Measurements from ENCODE around the gene APC. TPM values are rescaled to one million over a fixed set of nuclear protein-coding genes. Genes with fewer than 3 reads are reported as not detected.

Gene APC
- total RNA-seq, 1 donor from 2014 or later = 53.9 TPM

DNA sequence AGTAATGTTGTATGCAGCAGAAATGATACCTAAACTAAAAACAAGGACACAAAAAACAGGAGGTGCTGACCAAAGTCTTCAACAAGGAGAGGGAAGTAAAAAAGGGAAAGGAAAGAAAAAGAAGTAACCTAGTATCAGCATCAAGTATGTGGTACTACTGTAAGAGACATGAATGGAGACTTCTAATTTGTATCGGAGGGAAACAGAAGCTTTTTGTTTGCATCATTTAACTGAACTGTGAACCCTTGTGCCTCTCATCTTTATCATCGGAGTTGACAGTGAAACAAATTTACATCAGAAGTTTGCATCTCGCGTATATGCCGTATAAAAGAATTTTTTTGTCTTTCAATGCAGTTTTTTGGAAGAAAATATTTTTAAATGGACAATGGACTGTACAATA lies 129.7 kb downstream of the APC start:
- no peak for FAIRE-seq
- Mint-ChIP-seq H3K27me3 (ENCODE audit: low read depth, unreplicated experiment) (no peaks in the 10 kb centered on the region), H3K4me1 (ENCODE audit: low read depth, unreplicated experiment) (peaks cover 19% of the 10 kb centered on the region), H3K36me3 (ENCODE audit: low read depth, unreplicated experiment) (peaks cover 13% of the 10 kb centered on the region), H3K27ac (ENCODE audit: unreplicated experiment) (no peak overlapping the region), H3K9me3 (ENCODE audit: unreplicated experiment) (no peaks in the 10 kb centered on the region), H3K4me3 (ENCODE audit: unreplicated experiment) (no peak overlapping the region)
- no peak overlapping the region for H3K27ac ChIP-seq (ENCODE audit: low read depth, low read length)
- no peak for TF ChIP-seq CTCF (IDR thresholded peaks at IDR 0.05; ENCODE audit: insufficient read depth, low read depth, low read length)
- no peak for TF ChIP-seq EZH2 (IDR thresholded peaks at IDR 0.05; ENCODE audit: insufficient read depth, low read length)
- H3K4me2 ChIP-seq (ENCODE audit: low read length) = no peak overlapping the region
- no peaks in the 10 kb centered on the region for H3K9me3 ChIP-seq (ENCODE audit: insufficient read depth, low read depth, low read length)
- no peak overlapping the region for H2AFZ ChIP-seq (ENCODE audit: low read depth, low read length)
- H3K79me2 ChIP-seq (ENCODE audit: insufficient read depth, low read length) = peaks cover 48% of the 10 kb centered on the region
- no peak overlapping the region for H3K9ac ChIP-seq (ENCODE audit: low read length)
- peaks cover 13% of the 10 kb centered on the region for H3K4me1 ChIP-seq (ENCODE audit: insufficient read depth, low read length)
- no peak for DNase-seq (ENCODE audit: low read depth)
- H3K4me3 ChIP-seq (ENCODE audit: insufficient read depth, low read depth, low read length) = no peak overlapping the region
- H4K20me1 ChIP-seq (ENCODE audit: insufficient read depth, low read length) = peaks cover 68% of the 10 kb centered on the region
- H3K36me3 ChIP-seq (ENCODE audit: insufficient read depth, low read length) = peaks cover 45% of the 10 kb centered on the region
- H3K27me3 ChIP-seq (ENCODE audit: insufficient read depth, low read length) = no peaks in the 10 kb centered on the region

- H2AFZ ChIP-seq (ENCODE audit: low read depth, low read length) = no peak overlapping the region
- no peaks in the 10 kb centered on the region for H3K27me3 ChIP-seq (ENCODE audit: insufficient read depth, low read length)
- H3K4me3 ChIP-seq (ENCODE audit: insufficient read depth, low read depth, low read length) = no peak overlapping the region
- peaks cover 39% of the 10 kb centered on the region for H3K36me3 ChIP-seq (ENCODE audit: insufficient read depth, low read length)
- DNase-seq (ENCODE audit: low read depth) = no peak
- Mint-ChIP-seq H3K4me3 (ENCODE audit: unreplicated experiment) (no peak overlapping the region), H3K9me3 (ENCODE audit: unreplicated experiment) (no peaks in the 10 kb centered on the region), H3K27ac (ENCODE audit: unreplicated experiment) (no peak overlapping the region), H3K36me3 (ENCODE audit: low read depth, unreplicated experiment) (peaks cover 10% of the 10 kb centered on the region), H3K4me1 (ENCODE audit: low read depth, unreplicated experiment) (peaks cover 3% of the 10 kb centered on the region), H3K27me3 (ENCODE audit: low read depth, unreplicated experiment) (no peaks in the 10 kb centered on the region)
- H3K4me2 ChIP-seq (ENCODE audit: low read length) = no peak overlapping the region
- no peak for FAIRE-seq
- peaks cover 35% of the 10 kb centered on the region for H3K79me2 ChIP-seq (ENCODE audit: insufficient read depth, low read length)
- no peaks in the 10 kb centered on the region for H3K9me3 ChIP-seq (ENCODE audit: insufficient read depth, low read depth, low read length)
- no peak for TF ChIP-seq EZH2 (IDR thresholded peaks at IDR 0.05; ENCODE audit: insufficient read depth, low read length)
- no peak for TF ChIP-seq CTCF (IDR thresholded peaks at IDR 0.05; ENCODE audit: insufficient read depth, low read depth, low read length)
- H3K4me1 ChIP-seq (ENCODE audit: insufficient read depth, low read length) = no peaks in the 10 kb centered on the region
- H3K27ac ChIP-seq (ENCODE audit: low read depth, low read length) = no peak overlapping the region
- H3K9ac ChIP-seq (ENCODE audit: low read length) = no peak overlapping the region
- peaks cover 49% of the 10 kb centered on the region for H4K20me1 ChIP-seq (ENCODE audit: insufficient read depth, low read length)
Observed at GRCh38 chr5:112869948-112870347, 132.3 kb downstream of the APC start.

DNA sequence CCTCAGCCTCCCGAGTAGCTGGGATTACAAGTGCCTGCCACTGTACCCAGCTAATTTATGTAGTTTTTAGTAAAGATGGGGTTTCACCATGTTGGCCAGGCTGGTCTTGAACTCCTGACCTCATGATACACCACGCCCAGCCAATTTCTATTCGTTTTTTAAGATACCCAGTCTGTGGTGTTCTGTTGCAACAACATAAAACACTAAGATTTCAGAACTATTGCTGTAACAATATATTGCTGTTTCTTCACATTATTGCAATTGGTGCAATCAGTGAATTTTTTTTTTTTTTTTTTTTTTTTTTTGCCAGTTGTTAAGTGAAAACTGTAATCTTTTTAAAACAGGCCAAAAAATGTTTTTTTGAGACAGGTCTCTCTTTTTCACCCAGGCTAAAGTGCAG lies 133.3 kb downstream of the APC start:
- H3K9ac ChIP-seq (ENCODE audit: low read length) = no peak overlapping the region
- no peaks in the 10 kb centered on the region for H3K4me1 ChIP-seq (ENCODE audit: insufficient read depth, low read length)
- peaks cover 47% of the 10 kb centered on the region for H4K20me1 ChIP-seq (ENCODE audit: insufficient read depth, low read length)
- no peaks in the 10 kb centered on the region for H3K9me3 Mint-ChIP-seq (ENCODE audit: unreplicated experiment)
- no peak overlapping the region for H3K4me3 Mint-ChIP-seq (ENCODE audit: unreplicated experiment)
- DNase-seq (ENCODE audit: low read depth) (no peak), FAIRE-seq (no peak)
- no peak overlapping the region for H3K4me3 ChIP-seq (ENCODE audit: insufficient read depth, low read depth, low read length)
- H3K36me3 ChIP-seq (ENCODE audit: insufficient read depth, low read length) = peaks cover 41% of the 10 kb centered on the region
- H3K79me2 ChIP-seq (ENCODE audit: insufficient read depth, low read length) = peaks cover 33% of the 10 kb centered on the region
- H3K36me3 Mint-ChIP-seq (ENCODE audit: low read depth, unreplicated experiment) = peaks cover 8% of the 10 kb centered on the region
- H3K27me3 Mint-ChIP-seq (ENCODE audit: low read depth, unreplicated experiment) = no peaks in the 10 kb centered on the region
- no peak overlapping the region for H3K4me2 ChIP-seq (ENCODE audit: low read length)
- H3K27me3 ChIP-seq (ENCODE audit: insufficient read depth, low read length) = no peaks in the 10 kb centered on the region
- no peak overlapping the region for H3K27ac Mint-ChIP-seq (ENCODE audit: unreplicated experiment)
- peaks cover 3% of the 10 kb centered on the region for H3K4me1 Mint-ChIP-seq (ENCODE audit: low read depth, unreplicated experiment)
- H3K27ac ChIP-seq (ENCODE audit: low read depth, low read length) = no peak overlapping the region
- TF ChIP-seq CTCF (IDR thresholded peaks at IDR 0.05; ENCODE audit: insufficient read depth, low read depth, low read length) (no peak), EZH2 (IDR thresholded peaks at IDR 0.05; ENCODE audit: insufficient read depth, low read length) (no peak)
- no peak overlapping the region for H2AFZ ChIP-seq (ENCODE audit: low read depth, low read length)
- H3K9me3 ChIP-seq (ENCODE audit: insufficient read depth, low read depth, low read length) = no peaks in the 10 kb centered on the region

All from astrocyte (in vitro differentiated cells and primary cell).